Fibroblast of mammary gland (primary cell): ENCODE results near the gene KMT5B.

Experiments
- DNase-seq: peaks from one replicate; pipeline ENCODE4 v3.0.0-alpha.2; 2010; ENCODE audit warnings: low read depth
- H3K4me3 ChIP-seq: 2 replicates; pipeline ENCODE4 v1.5.1; 2011; ENCODE audit warnings: low read depth, mild to moderate bottlenecking, low read length, moderate library complexity; ENCODE audit not compliant: control insufficient read depth
- CTCF ChIP-seq: conservative IDR thresholded peaks from 2 replicates; pipeline ENCODE4 v1.5.1; 2011; ENCODE audit warnings: low read depth, low read length, inconsistent platforms; ENCODE audit not compliant: control insufficient read depth, insufficient read depth

Gene KMT5B

GRCh38 chr11:68117853-68118470, 95.1 kb downstream of the KMT5B start:
- DNase-seq = no peak
- no peak overlapping the region for H3K4me3 ChIP-seq
- TF ChIP-seq CTCF = no peak

- H3K4me3 ChIP-seq = no peak overlapping the region
- TF ChIP-seq CTCF = no peak
- no peak for DNase-seq
Observed at GRCh38 chr11:68116974-68117373, 96.1 kb downstream of the KMT5B start.

- no peak for TF ChIP-seq CTCF
- no peak for DNase-seq
- no peak overlapping the region for H3K4me3 ChIP-seq
Observed at GRCh38 chr11:68116126-68116525, 97.0 kb downstream of the KMT5B start.

- no peak overlapping the region for H3K4me3 ChIP-seq
- no peak for DNase-seq
- TF ChIP-seq CTCF = no peak
Observed at GRCh38 chr11:68115285-68115684, 97.8 kb downstream of the KMT5B start.

- peak; percentile 15 for TF ChIP-seq CTCF
- peak; percentile 37 for DNase-seq
- H3K4me3 ChIP-seq = no peak overlapping the region
Observed at GRCh38 chr11:68113986-68114385, 99.1 kb downstream of the KMT5B start.

GRCh38 chr11:68107689-68108088, 105.4 kb downstream of the KMT5B start:
- no peak for TF ChIP-seq CTCF
- DNase-seq = no peak
- H3K4me3 ChIP-seq = no peak overlapping the region

GRCh38 chr11:68106165-68106940, 106.7 kb downstream of the KMT5B start:
- no peak for DNase-seq
- no peak for TF ChIP-seq CTCF

More at GRCh38 chr11:68106165-68106940, 106.7 kb downstream of the KMT5B start:
- H3K4me3 ChIP-seq = no peak overlapping the region
